HEK293 (cell line): ENCODE results near the gene APEX2.
A peak's percentile ranks its signal among the peaks of the same experiment; 100 is the strongest.

Source experiments
- CTCF ChIA-PET: fragments of 350-600 bp; formaldehyde crosslinking; extraction: SDS; loops from one replicate; lab custom pipeline; 2021; ENCODE audit warnings: antibody characterized with exemption; lab: Yijun Ruan, JAX
- POLR2A ChIA-PET: fragments of 300-600 bp; formaldehyde crosslinking; extraction: SDS; loops from one replicate; lab custom pipeline; 2020; ENCODE audit warnings: antibody characterized with exemption, inconsistent platforms; lab: Yijun Ruan, JAX
- H3K27ac ChIP-seq: fragments of 200-500 bp; sonication (Bioruptor generic); 2 replicates; pipeline ENCODE4 v1.5.1; 2014; ENCODE audit warnings: low read depth, low read length, control low read depth, inconsistent platforms; ENCODE audit errors: extremely low read depth
- H3K36me3 ChIP-seq, 2 experiments: fragments of 200-500 bp in 1 of 2; sonication (Bioruptor generic) in 1 of 2; 1 replicate in 1 of 2; 2 replicates in 1 of 2; pipeline ENCODE4 v1.5.1; 2014 to 2017; ENCODE audit warnings: inconsistent platforms in 2 of 2, low read length in 2 of 2; ENCODE audit not compliant: control insufficient read depth in 2 of 2, insufficient read depth in 1 of 2
- H3K4me1 ChIP-seq: fragments of 200-500 bp; sonication (Bioruptor generic); 2 replicates; pipeline ENCODE4 v1.5.1; 2014; ENCODE audit warnings: mild to moderate bottlenecking, low read length, inconsistent platforms; ENCODE audit not compliant: control insufficient read depth, insufficient read depth
- H3K4me3 ChIP-seq: 2 replicates; pipeline ENCODE4 v1.5.1; 2011; ENCODE audit warnings: low read depth, mild to moderate bottlenecking, control low read depth, low read length, moderate library complexity
- H3K9me3 ChIP-seq: fragments of 200-500 bp; sonication (Bioruptor generic); 2 replicates; pipeline ENCODE4 v1.5.1; 2014; ENCODE audit warnings: low read depth, low read length, inconsistent platforms; ENCODE audit not compliant: control insufficient read depth, insufficient read depth
- CTCF ChIP-seq: fragments of 450-650 bp; formaldehyde crosslinking; IDR thresholded peaks from 2 replicates; pipeline ENCODE4 v1.5.1; 2016; ENCODE audit warnings: missing biosample characterization, missing genetic modification characterization
- HOXC10 ChIP-seq: sonication (generic); formaldehyde crosslinking; IDR thresholded peaks from 2 replicates; pipeline ENCODE4 v1.8.1; 2023; ENCODE audit warnings: mild to moderate bottlenecking, missing genetic modification reagents
- KLF9 ChIP-seq: fragments of 450-650 bp; formaldehyde crosslinking; IDR thresholded peaks from 2 replicates; pipeline ENCODE4 v1.5.1; 2016; ENCODE audit warnings: missing biosample characterization, missing genetic modification characterization, low read depth
- PRDM1 ChIP-seq: fragments of 450-650 bp; formaldehyde crosslinking; IDR thresholded peaks from 2 replicates; pipeline ENCODE4; 2016; ENCODE audit warnings: missing biosample characterization, missing genetic modification characterization
- YY1 ChIP-seq: fragments of 450-650 bp; formaldehyde crosslinking; IDR thresholded peaks from 2 replicates; pipeline ENCODE4 v1.5.1; 2018; ENCODE audit warnings: missing biosample characterization, missing genetic modification characterization
- ZEB2 ChIP-seq: fragments of 450-650 bp; formaldehyde crosslinking; IDR thresholded peaks from 2 replicates; pipeline ENCODE4 v1.5.1; 2016; ENCODE audit warnings: missing biosample characterization, missing genetic modification characterization
- ZNF544 ChIP-seq: fragments of 450-650 bp; formaldehyde crosslinking; IDR thresholded peaks from 2 replicates; pipeline ENCODE4 v1.5.0; 2017; ENCODE audit warnings: missing biosample characterization, missing genetic modification characterization
- ZNF747 ChIP-seq: fragments of 450-650 bp; formaldehyde crosslinking; IDR thresholded peaks from 2 replicates; pipeline ENCODE4 v1.5.1; 2016; ENCODE audit warnings: missing biosample characterization, missing genetic modification characterization

The APEX2 gene

GRCh38 chrX:55056820-55057674 is 56.9 kb downstream of the APEX2 start:
- CTCF ChIA-PET = interaction anchor here (0.6 to 1.3 kb wide), 18 partner anchors 11 to 1744 kb away, joined by 3 to 10 read pairs (median 3); partner anchors contain the start of gene APEX2
- Histone ChIP-seq H3K9me3 (no peaks in the 10 kb centered on the region; the same call in 1 of the 2 replicates), H3K36me3 (no peaks in the 10 kb centered on the region), H3K27ac (no peak overlapping the region), H3K4me3 (no peak overlapping the region), H3K4me1 (no peaks in the 10 kb centered on the region)
- POLR2A ChIA-PET = no interaction called here
- TF ChIP-seq ZNF747 (tag by site-specific recombination) (no peak), PRDM1 (no peak), YY1 (tag by site-specific recombination) (no peak), HOXC10 (no peak), ZNF544 (tag by site-specific recombination) (no peak)

GRCh38 chrX:55057675-55058249 is 57.6 kb downstream of the APEX2 start:
- H3K9me3 ChIP-seq = no peaks in the 10 kb centered on the region; the same call in 1 of the 2 replicates
- TF ChIP-seq CTCF (tag by site-specific recombination) = peak; percentile 30; the same call in 1 of the 2 replicates
- TF ChIP-seq KLF9 (tag by site-specific recombination) = no peak
- TF ChIP-seq ZEB2 (tag by site-specific recombination) = no peak
- TF ChIP-seq, all 188 proteins: peak for 1
- H3K4me1 ChIP-seq = no peaks in the 10 kb centered on the region
- POLR2A ChIA-PET = no interaction called here
- no peaks in the 10 kb centered on the region for H3K36me3 ChIP-seq
- no peak overlapping the region for H3K27ac ChIP-seq
- no peak overlapping the region for H3K4me3 ChIP-seq
- CTCF ChIA-PET = interaction anchor here (0.7 to 1.3 kb wide), 15 partner anchors 12 to 1745 kb away, joined by 3 to 10 read pairs (median 3); partner anchors contain the start of gene APEX2
